Activated CD4-positive, CD25-positive, alpha-beta regulatory T cell treated with anti-CD3 and anti-CD28 coated beads, Interleukin-2, amount 50 U/mL, for 16 hours (primary cell): Measurements from ENCODE around the gene AFP.

Experiments
- DNase-seq: peaks from one replicate; pipeline ENCODE4 v3.0.0-alpha.2; 2020; ENCODE audit warnings: low read depth, low spot score

Gene AFP

DNA sequence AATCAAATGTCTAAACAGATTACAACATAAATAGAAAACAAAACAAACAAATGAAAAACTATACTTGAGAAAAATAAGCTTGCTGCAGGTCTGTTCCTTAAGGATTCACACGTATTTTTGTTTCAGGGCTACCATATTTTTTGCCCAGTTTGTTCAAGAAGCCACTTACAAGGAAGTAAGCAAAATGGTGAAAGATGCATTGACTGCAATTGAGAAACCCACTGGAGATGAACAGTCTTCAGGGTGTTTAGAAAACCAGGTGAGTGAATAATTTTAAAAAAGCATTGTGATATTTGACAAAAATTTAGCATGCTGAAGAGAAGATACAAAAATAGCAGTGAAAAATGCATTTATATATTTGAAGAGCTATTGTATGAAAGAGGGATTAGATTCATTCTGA lies 2.0 kb downstream of the AFP start:
- DNase-seq = no peak

DNA sequence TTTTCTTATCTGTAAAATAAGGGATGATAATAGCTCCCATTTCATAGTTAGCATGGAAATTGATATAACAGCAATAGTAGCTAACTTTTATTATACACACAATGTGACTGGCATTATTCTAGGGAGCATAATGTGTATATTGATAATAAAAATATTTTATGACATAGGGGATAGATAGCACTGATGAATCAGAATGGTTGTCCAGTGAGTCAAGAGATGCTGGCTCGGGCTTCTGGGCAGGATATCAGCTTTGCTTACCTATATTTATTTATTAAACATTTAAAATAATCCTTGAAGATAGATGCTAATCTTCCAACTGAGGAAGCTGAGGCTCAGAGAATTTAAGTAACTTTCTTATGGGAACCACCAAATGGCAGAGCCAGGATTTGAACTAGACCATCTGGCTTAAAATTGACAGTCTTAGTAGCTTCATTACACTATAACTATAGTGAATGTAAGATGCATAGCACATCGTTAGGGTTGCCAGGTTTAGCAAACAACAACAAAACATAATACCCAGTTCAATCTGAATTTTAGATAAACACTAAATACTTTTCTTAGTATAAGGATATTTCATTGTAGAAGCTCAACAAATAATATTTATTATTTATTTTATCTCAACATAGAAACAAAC lies 2.7 kb downstream of the AFP start:
- DNase-seq = no peak

DNA sequence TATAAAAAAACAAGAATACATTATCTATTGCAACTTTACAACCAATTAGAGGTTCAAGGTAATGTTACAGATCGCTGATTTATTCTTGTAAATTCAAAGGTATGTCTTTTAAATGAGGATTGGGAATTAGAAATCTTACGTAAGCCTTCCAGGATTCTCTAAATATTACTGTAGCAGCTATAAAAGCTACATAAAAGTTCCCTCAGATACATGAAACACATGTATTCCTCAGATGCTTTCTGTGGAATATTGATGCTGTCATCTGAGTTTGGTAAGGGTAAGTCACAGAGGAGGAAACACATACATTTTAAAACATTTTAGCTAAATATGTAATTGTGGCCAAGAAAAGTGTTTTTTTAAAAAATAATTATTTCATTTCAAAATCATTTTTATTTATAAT lies 3.4 kb downstream of the AFP start:
- no peak for DNase-seq

- DNase-seq = no peak
Observed at GRCh38 chr4:73439991-73440390, 4.0 kb downstream of the AFP start.

DNA sequence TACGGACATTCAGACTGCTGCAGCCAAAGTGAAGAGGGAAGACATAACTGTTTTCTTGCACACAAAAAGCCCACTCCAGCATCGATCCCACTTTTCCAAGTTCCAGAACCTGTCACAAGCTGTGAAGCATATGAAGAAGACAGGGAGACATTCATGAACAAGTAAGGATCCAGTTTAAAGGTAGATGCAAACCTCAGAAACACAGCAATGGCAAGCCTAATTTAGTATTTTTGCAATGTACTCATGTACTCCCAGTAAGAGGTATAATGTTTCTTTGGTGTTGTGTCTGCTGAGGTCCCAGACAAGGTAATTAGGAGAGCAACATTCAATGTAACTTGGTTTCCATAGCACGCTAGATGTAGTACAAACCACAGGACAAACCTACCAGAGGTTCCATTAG lies 4.6 kb downstream of the AFP start:
- DNase-seq = no peak

- DNase-seq = no peak
Observed at GRCh38 chr4:73442275-73442674, 6.3 kb downstream of the AFP start.

DNA sequence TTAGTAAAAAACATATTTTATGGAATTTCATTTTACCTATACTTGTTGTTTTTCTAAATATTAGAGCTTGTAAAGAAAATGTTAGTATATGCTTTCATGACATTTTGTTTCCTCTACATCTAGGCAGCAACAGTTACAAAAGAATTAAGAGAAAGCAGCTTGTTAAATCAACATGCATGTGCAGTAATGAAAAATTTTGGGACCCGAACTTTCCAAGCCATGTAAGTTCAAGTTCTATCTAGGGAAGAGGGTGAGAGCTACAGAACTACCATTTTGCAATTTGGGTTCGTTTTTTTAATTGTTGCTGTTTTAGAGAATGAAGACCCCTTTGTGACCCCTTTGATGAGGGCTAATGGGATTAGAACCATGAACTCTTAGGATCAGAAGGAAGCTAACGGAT lies 7.2 kb downstream of the AFP start:
- no peak for DNase-seq

GRCh38 chr4:73445383-73446335 lies 9.6 kb downstream of the AFP start:
- DNase-seq = no peak

GRCh38 chr4:73446336-73446938 lies 10.4 kb downstream of the AFP start:
- no peak for DNase-seq

DNA sequence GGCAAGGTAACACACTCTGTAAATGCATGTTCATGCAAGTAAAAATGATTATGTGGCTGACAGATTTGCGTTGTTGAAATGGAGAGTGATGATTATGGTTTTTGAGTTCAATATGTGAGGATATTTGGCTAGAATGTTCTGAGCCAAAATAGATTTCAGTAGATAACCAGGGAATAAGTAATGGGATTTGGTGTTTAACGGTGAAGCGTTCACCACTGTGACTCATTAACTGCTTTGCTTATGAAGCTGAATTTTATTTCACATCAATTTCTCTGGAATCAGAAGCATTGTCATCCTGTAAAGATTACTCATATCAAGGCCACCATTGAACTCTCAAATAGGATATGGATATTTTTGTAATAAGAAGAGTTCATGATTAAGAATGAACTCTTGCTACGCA lies 11.7 kb downstream of the AFP start:
- DNase-seq = no peak

DNA sequence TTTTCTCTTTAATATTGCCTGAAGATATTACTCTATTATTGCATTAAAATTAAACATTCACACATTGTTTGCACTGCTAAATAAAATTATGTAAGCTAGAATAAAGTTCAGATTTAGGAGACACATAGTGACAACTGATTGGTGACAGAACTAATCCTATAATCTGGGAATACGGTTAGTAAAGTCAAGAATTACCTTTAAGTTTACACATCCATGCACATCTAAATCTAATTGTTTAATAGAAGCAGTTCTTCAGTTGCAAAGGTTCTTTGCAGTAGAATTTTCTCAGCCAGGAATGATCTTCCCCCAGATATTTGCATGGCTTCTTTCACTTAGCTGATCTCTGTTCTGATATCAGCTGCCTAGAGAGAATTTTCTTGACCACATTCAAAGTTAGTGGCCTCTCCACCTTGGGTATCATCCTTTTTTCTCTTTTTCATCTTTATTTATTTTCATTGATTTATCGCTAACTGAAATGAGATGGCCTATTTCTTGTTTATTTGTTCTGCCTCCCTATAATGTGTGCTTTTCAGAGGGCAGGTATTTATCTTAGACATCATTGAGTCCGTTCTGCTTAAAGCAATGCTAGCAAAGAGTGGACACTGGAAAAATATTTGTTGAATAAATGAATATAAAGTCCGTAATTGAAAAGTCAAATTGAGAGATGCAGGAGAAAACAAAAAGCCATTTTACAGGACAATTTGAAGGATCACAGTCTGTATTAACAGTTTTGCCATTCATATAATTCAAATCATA lies 12.6 kb downstream of the AFP start:
- no peak for DNase-seq

GRCh38 chr4:73450398-73451004 lies 14.5 kb downstream of the AFP start:
- no peak for DNase-seq

- no peak for DNase-seq
Observed at GRCh38 chr4:73451404-73451803, 15.4 kb downstream of the AFP start.

DNA sequence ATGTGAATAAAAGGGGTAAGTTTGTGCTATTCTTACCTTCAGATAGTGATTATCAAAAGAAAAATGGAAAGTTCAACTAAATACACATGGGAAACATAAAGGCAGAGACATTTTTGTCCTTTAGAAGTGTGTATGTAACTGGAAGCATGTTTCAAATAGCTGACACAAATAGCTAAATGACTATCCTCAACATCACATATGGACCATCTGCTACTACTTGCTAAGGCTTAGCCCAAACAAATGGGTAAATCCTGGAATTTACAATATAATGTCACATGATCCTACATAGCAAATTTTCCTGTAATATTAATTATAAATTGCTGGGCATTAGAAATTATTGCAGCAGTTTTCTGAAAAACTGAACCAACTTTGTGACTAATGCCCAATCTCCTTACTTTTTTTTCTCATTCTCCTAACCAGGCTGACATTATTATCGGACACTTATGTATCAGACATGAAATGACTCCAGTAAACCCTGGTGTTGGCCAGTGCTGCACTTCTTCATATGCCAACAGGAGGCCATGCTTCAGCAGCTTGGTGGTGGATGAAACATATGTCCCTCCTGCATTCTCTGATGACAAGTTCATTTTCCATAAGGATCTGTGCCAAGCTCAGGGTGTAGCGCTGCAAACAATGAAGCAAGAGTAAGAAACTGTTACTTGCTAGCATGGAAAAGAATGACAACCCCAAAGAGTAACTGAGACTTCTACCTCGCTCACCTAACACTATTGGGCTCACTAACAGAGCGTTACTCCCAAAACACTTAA lies 16.1 kb downstream of the AFP start:
- no peak for DNase-seq

DNA sequence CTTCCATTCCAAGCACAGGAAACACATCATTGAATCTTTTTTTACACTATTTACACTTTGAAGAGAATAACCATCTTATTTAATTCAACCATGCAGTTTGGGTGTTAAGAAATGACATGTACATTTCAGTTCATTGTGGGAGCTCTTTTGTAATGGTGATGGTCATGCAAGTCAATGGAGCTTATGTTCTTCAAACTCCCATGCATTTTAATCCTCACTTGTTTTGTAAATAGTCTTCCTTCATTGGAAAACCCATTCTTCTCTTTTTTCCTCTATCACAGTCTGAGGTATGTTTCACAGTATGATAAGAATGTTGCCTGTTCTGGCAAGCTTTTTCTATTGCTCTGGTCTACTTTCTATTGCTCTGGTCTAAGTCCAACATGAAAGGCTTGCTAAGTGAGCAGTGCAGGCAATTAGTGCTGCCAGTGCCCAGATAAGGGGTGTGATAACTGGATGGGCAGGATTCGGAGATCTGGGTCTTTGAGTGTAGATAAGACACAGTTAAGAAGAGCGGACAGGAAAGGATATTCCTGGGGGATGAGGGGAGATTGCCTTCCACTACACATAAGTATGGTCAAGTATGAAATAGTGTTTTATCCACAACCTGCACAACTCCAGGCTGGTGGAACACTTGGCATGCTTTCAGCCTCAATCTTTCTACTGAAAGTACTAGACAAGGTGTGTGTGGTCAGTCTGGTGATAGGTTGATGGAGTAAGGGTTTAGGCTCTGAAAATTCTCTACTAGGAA lies 17.1 kb downstream of the AFP start:
- DNase-seq = no peak

DNA sequence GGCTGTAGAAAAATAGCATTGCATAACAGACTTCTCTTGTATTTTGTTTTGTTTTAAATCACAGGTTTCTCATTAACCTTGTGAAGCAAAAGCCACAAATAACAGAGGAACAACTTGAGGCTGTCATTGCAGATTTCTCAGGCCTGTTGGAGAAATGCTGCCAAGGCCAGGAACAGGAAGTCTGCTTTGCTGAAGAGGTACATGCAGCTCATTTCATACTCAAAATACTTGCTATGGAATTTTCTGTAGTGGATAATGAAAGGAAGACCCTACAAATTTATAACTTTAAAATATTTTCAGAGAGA lies 17.6 kb downstream of the AFP start:
- DNase-seq = no peak

GRCh38 chr4:73454920-73455319 lies 18.9 kb downstream of the AFP start:
- DNase-seq = no peak

DNA sequence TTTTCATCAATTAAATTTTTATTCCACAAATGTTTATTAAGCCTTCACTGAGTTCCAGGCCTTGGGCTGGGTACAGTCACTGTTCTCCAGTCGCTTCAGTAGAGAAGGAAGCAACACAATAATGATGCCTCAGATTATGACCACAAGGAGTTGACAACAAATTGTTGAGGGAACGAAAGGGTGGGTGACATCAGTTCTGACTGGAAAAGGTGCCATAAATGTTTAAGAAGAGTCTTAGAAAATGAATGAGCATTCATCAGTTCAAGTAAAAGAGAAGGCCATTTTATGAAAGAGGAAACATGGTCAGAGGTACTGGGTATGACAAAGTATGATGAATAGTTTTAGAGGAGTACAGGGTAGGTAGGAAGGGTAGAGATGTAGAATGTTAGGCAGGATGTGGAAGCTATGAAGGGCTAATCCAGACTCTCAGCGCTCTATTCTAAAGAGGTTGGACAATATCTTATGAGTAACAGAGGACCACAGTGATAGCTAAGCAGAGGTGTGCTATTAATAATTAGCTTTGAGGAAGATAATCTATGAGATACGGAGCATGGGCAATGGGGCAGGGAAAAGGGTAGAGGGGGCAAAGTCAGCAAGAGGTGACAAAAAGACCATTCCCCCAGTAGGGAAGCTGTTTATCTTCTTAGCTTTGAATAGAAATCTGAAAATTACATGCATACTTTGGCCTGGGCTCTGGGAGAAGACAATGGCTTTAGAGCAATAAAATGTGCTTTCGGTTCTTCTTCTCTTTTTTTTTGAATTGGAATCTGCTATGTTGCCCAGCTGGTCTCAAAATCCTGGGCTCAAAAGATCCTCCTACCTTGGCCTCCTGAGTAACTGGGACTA lies 20.4 kb downstream of the AFP start:
- DNase-seq = no peak
